Activated naive CD4-positive, alpha-beta T cell treated with anti-CD3 and anti-CD28 coated beads, Interleukin-2, amount 50 U/mL, for 72 hours (primary cell): ENCODE measurements around the gene GFOD1. TPM values are rescaled to one million over a fixed set of nuclear protein-coding genes. Genes with fewer than 3 reads are reported as not detected.
"Not testable (repeated sequence)": the region's sequence is repeated elsewhere in the genome, so short reads cannot be mapped to it uniquely, and the experiment has no call there.

ENCODE experiments used
- ATAC-seq, 2 donors: fragments of 150-1000 bp; cut with Tn5 transposase; 2 replicates each; pipeline ENCODE4 v1.10.0; 2021; ENCODE audit warnings: mild to moderate bottlenecking in 2 of 2, moderate library complexity in 2 of 2
- DNase-seq, 2 donors: peaks; one replicate each; pipeline ENCODE4 v3.0.0; 2021 to 2022; ENCODE audit warnings: low spot score in 2 of 2
- H3K27ac Mint-ChIP-seq, 2 donors: one replicate each; pipeline ENCODE4 v1.8.0; 2022; ENCODE audit warnings: mild to moderate bottlenecking in 2 of 2, mixed read lengths in 2 of 2
- H3K36me3 Mint-ChIP-seq, 2 donors: one replicate each; pipeline ENCODE4 v1.8.0; 2022; ENCODE audit warnings: mixed read lengths in 2 of 2
- H3K9me3 Mint-ChIP-seq, 2 donors: one replicate each; pipeline ENCODE4 v1.8.0; 2022; ENCODE audit warnings: mixed read lengths in 2 of 2
- total RNA-seq, 2 donors: library from RNA; stranded (reverse); gene quantifications; one replicate each; pipeline ENCODE4 v1.2.3, GENCODE V29; 2022

The GFOD1 gene
- total RNA-seq, 2 donors from 2014 or later = 6.3 to 11.8 TPM

DNA sequence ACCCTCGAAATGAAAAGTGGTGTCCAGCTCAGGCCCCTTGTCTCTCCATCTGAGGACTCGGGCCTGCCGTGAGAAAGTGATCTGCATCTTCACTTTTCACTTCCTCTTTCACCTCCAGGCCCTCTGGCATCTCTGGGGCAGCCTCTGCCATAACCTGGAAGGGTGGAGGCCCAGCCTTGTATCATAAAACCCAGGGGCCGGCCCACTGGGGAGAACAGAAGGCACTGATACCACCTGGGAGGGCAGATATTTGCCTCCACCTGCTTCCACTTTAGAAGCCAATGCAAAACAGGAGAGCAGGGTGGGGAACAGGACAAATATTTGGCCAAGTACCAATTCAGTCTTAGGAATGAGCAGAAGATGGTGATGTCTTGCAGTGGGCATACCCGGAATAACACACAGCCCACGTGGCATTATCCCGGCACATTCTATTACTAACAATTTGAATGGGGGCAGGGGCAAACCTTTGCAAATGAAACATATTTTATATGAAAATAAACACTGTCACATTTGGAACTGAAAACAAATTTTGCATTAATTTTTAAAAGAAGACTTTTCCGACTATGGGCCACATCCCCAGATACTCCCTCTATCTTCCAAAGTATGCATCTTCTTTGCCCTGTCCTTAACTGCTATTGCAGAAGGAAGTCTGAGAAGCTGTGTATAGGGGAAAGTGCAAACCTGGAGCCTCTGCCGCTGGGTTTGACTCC, 89.9 kb downstream of the GFOD1 start:
- DNase-seq (no peak), ATAC-seq (no peak)
- H3K9me3 Mint-ChIP-seq = no peaks in the 10 kb centered on the region
- H3K27ac Mint-ChIP-seq = no peak overlapping the region
- no peaks in the 10 kb centered on the region for H3K36me3 Mint-ChIP-seq

DNA sequence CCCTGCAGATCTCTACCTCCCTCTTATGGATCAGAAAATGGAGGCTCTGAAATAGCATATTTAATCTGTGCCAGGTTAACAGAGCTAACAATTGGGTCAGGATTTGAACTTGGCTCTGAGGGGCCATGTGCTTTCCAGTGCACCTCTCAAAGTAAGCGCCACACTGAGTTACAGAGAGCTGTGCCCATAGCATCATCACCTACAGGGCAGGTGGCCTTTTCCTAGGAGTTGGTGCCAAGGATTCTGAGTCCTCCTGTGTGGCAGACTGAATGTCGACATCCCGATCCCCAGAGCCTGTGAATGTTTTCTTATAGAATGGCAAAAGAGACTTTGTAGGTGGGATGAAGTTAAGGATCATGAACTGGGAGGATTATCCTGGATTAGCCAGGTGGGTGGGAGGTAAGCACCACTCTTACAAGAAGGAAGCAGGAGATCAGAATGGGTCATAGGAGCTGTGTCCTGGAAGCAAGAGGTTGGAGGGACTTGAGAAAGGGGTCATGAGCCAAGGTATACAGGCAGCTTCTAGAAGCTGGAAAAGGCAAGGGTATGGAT, 91.1 kb downstream of the GFOD1 start:
- no peak for DNase-seq
- H3K36me3 Mint-ChIP-seq = no peaks in the 10 kb centered on the region
- no peaks in the 10 kb centered on the region for H3K9me3 Mint-ChIP-seq
- no peak overlapping the region for H3K27ac Mint-ChIP-seq
- ATAC-seq = no peak

DNA sequence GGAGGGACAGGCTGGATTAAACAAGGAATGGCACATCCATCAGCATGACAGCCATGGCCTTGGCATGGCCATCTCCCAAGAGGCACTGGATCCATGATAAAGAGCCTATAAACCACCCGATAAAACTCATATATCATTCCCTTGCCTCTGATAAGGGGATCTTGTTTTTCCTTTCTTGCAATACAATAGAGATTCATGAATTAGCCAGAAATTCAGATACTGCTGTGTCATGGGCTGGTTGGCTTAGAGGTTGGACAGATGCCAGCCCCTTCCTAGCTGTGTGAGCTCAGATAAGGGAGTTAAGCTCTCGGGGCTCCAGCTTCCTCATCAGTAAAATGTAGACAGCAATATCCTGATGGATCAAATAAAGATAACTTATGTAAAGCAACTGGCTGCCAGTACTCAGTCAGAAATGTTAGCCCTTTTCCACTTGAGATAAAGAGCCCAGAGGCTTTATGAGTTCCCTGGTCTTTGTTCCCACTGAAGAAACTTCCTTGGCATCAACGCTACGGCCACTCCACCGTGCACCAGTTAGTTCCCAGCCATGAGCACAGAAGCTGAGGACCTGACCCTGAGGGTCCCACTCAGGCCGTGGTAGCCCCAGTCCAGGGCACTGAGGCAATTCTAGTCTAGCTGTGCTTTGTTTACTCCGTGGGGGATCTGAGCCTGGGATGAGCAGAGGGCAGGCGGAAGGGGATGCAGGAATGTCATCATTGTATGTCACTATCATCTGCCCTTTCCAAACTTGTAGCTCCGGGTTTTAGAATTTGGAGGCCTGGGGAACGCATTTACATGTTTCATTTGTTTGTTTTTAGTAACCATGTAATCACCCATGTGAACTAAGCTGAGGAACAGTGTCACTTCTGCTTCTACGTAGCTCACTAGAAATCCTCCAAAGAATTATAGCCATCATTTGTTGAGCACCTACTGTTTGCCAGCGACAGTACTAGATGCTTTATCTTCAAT, 91.8 kb downstream of the GFOD1 start:
- H3K9me3 Mint-ChIP-seq = no peaks in the 10 kb centered on the region

DNA sequence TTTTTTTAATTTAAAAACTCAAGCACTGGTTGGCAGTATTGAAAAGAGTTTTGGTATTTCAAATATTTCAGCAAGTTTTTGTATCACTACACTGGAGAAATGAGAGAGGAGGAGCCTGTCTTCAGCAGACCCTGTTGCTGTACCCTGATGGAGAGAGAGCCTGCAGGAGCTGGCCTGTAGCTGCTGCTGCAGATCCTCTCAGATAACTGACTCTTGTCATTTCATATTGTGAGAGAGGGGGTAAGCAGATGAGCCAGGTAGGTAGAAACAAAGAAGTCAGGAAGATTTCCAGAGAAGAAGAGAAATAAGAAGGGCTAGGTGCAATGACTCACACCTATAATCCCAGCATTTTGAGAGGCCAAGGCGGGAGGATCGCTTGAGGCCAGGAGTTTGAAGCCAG, 94.9 kb downstream of the GFOD1 start:
- DNase-seq (no peak), ATAC-seq (no peak)
- Mint-ChIP-seq H3K27ac (no peak overlapping the region), H3K36me3 (peaks cover 0 to 8% of the 10 kb centered on the region in 2 donors), H3K9me3 (peaks cover 0 to 6% of the 10 kb centered on the region in 2 donors)

More for the DNA sequence above, 91.8 kb downstream of the GFOD1 start:
- H3K27ac Mint-ChIP-seq = peak overlapping the region in 1 of 2 donors; percentile 22
- no peak for ATAC-seq
- DNase-seq = no peak
- no peaks in the 10 kb centered on the region for H3K36me3 Mint-ChIP-seq

DNA sequence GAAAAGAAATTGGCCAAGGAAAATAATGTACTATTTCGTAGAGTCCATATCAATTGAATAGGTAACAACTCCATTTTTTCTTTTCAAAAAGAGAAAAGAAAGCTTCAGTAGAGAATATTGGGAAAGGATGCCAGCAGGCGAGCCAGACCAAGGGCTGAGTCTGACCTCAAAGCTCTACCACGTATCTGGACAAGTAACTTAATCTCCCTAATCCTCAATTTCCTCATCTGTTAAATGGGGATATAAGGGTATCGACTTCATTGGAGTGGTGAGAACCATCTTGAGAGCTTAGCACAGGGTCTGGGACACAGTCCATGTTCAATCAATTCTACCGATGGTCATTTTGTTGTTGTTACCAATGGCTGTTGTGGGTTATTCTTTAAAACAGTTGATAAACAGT, 95.9 kb downstream of the GFOD1 start:
- H3K27ac Mint-ChIP-seq = no peak overlapping the region
- peaks cover 0 to 8% of the 10 kb centered on the region in 2 donors for H3K36me3 Mint-ChIP-seq
- DNase-seq (no peak), ATAC-seq (no peak)
- peaks cover 0 to 6% of the 10 kb centered on the region in 2 donors for H3K9me3 Mint-ChIP-seq

DNA sequence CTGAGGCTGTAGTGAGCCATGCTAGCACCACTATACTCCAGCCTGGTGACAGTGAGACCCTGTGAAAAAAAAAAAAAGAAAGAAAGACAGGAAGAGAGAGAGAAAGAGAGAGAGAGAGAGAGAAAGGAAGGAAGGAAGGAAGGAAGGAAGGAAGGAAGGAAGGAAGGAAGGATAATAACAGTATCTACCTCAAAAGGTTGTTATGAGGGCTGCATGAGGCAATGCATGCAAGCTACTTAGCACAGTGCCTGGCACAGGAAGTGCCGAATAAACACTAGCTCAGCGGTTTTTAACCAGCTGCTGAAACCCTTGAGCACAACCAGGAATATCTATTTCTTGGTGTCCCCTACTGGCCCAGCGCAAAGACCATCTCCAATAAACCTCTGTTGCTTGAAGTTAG, 96.7 kb downstream of the GFOD1 start:
- H3K36me3 Mint-ChIP-seq = peaks cover 0 to 8% of the 10 kb centered on the region in 2 donors
- ATAC-seq (no peak), DNase-seq (no peak)
- H3K27ac Mint-ChIP-seq = no peak overlapping the region
- H3K9me3 Mint-ChIP-seq = peaks cover 0 to 6% of the 10 kb centered on the region in 2 donors

DNA sequence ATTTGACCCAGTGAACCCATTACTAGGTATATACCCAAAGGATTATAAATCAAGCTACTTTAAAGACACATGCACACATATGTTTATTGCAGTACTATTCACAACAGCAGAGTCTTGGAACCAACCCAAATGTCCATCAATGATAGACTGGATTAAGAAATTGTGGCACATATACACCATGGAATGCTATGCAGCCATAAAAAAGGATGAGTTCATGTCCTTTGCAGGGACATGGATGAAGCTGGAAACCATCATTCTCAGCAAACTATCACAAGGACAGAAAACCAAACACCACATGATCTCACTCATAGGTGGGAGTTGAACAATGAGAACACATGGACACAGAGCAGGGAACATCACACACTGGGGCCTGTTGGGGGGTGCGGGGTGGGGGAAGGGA, 98.2 kb downstream of the GFOD1 start:
- not testable (repeated sequence) for H3K9me3 Mint-ChIP-seq, DNase-seq, H3K27ac Mint-ChIP-seq, H3K36me3 Mint-ChIP-seq, ATAC-seq

DNA sequence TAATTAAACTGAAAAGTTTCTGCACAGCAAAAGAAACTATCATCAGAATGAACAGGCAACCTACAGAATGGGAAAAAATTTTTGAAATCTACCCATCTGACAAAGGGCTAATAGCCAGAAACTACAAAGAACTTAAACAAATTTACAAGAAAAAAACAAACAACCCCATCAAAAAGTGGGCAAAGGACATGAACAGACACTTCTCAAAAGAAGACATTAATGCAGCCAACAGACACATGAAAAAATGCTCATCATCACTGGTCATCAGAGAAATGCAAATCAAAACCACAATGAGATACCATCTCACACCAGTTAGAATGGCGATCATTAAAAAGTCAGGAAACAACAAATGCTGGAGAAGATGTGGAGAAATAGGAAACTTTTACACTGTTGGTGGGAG, 98.6 kb downstream of the GFOD1 start:
- not testable (repeated sequence) for H3K9me3 Mint-ChIP-seq, ATAC-seq, H3K27ac Mint-ChIP-seq, H3K36me3 Mint-ChIP-seq, DNase-seq

DNA sequence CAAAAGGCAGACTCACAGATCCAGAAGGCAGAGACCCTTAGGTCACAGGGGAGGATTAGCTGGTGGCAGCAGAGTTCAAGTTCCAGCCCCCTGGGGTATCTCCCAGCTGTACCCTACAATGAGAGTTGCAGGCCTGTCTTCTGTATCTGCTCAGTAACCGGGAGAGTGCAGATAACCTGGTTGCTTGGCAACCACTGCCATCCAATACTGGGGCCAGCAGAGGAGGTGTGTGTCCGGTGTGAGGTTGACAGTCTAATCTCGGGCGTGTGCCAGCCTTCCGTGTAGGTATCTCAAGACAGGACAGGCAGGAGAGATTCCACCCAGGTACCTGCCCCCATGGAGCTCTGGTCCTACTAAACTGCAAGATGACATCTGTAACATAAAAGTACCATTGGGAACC, 102.4 kb downstream of the GFOD1 start:
- peaks cover 0 to 5% of the 10 kb centered on the region in 2 donors for H3K9me3 Mint-ChIP-seq
- peaks cover 0 to 16% of the 10 kb centered on the region in 2 donors for H3K36me3 Mint-ChIP-seq

DNA sequence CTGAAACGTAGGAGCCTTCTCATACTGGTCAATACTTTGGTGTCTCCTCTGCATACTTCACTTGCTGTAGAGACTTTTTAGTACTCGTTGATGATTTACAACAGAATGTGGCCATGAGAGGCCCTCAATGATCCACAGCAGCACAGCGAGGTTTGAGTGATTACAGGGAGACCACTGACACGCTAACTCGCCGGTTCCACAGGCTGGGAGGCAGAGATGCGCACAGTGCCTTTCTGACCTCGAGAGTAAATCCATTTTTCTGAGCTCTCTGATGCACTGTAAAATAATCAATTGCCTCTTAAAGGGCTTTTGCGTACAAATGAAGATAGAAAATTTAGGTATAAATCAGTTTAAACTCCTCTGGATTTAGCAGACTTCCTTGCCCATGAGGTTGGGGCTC, 102.9 kb downstream of the GFOD1 start:
- peaks cover 0 to 16% of the 10 kb centered on the region in 2 donors for H3K36me3 Mint-ChIP-seq
- DNase-seq (no peak), ATAC-seq (no peak)
- H3K27ac Mint-ChIP-seq = no peak overlapping the region
- peaks cover 0 to under 1% of the 10 kb centered on the region in 2 donors for H3K9me3 Mint-ChIP-seq

More for the DNA sequence above, 102.4 kb downstream of the GFOD1 start:
- H3K27ac Mint-ChIP-seq = no peak overlapping the region
- no peak for ATAC-seq
- no peak for DNase-seq

DNA sequence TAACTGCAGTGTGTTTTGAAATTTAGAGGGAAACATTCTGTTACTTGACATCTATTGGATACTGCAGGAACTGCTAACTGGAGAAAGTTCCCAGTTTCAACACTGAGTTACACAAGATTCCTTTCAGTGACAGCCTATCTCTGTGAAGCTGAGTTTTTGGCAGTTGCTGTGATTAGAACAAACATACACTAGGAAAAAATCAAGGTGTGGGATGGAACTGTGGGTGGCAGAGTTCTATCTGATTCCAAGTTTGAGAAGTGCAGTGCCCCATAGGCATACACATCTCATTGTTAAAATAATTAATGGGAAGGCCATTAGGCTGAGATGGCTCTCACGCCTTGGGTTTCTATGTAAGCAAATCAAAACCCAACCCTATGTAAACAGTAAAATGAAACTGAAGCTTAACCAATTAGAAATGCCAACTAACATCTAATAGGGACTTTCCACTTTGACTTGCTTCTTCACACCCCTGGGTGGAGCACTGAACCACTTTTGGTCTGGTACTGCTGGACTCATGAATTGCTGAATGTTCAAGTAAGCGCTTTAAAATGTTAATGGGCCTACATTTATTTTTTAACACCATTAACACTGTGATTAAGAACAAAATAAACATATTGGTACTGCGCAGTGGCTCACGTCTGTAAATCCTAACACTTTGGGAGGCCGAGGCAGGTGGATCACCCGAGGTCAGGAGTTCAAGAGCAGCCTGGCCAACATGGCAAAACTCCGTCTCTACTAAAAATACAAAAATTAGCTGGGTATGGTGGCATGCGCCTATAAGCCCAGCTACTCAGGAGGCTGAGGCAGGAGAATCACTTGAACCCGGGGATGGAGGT, 103.9 kb downstream of the GFOD1 start:
- DNase-seq (no peak), ATAC-seq (peak; percentile 44 to 46)
- Mint-ChIP-seq H3K9me3 (no peaks in the 10 kb centered on the region), H3K36me3 (peaks cover 0 to 13% of the 10 kb centered on the region in 2 donors), H3K27ac (no peak overlapping the region)

DNA sequence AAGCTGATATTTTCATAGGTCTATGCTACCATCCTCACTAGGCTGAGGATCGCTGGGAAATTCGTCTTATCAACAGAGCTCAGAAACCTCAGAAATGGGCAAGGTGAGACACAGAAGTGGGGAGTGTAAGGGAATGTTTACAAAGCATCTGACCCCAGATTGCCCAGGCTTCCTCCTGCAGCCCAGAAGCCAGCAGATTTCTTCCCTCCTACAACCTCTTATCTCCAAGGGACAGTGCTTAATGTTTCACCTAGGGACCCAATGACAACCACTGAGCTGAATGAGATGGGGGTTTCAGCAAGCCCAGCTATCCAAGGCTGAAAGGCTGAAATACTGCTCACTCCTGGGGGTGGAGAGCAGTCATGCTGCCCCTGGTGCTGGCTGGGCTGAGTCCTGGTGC, 106.6 kb downstream of the GFOD1 start:
- peaks cover 0 to 8% of the 10 kb centered on the region in 2 donors for H3K36me3 Mint-ChIP-seq
- no peak for ATAC-seq
- no peak overlapping the region for H3K27ac Mint-ChIP-seq
- no peak for DNase-seq
- no peaks in the 10 kb centered on the region for H3K9me3 Mint-ChIP-seq

DNA sequence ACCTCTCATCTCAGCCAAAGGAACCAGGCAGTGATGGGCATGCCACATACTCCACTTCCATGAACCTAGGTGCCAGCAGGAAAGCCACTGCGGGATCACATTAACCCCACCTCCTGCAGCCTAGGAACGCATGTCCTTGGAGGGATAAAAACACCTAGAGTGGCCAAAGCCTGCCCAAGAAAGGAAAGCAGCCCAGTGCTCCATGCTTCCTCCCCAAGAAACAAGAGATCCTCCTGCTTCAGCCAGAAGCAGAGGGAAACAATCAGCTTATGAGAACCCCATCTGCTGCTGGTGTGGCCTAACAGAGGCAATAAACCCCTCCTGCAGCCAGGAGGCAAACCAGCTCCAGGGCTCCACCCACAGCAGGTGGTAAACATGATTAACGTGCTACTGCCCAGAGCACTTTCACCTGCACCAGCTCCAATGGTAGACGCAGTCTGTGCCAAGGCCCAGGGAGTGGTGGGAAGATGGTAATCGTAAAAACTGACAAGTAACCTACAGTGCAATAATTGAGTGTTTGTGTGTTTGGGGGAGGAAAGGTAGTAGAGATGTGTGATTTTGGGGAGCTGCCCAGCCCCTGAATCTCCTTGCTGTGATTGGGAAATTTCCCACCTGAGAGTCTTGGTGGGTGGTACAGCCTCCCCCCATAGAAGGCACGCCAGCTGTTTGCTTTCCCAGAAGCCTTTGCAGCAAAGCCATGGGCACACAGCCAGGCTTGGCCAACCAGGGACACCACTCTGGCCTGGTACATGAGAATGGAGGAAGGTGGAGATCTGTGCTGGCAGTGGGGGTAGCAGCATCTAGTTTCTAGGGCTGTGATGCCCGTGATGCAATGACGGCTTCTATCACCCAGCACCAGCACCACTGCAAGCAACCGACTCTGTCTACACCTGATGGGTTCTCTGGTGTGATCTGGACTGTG, 108.5 kb downstream of the GFOD1 start:
- no peaks in the 10 kb centered on the region for H3K9me3 Mint-ChIP-seq
- no peak overlapping the region for H3K27ac Mint-ChIP-seq
- no peak for DNase-seq
- no peak for ATAC-seq
- peaks cover 0 to 8% of the 10 kb centered on the region in 2 donors for H3K36me3 Mint-ChIP-seq

DNA sequence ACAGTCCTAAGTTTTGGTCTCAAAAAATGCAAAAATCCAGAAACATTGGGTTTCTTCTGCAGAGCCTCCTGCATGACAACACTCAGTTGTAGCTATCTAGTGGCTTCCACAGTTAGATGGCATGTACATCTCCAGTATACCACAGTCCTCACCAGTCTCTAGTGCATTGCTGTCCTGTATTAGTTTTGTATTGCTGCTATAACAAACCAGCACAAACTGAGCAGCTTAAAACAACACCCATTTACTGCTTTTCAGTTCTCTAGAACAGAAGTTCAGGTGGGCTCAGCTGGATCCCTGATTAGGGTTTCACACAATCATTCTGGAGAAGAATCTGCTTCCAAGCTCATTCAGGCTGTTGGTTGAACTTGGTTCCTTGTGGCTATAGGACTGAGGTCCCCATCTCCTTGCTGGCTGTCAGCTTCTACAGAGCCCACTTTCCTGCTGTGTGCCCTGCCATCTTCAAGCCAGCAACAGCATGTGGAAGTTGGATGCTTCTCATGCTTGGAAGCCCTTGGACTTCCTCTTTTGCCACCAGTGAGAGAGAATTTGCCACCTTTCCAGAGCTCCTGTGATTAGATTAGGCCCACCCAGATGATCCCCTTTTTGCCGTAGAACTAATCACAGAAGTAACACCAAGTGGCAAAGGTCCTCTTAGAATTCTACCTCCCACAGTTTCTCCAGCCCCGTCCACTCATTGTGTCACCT, 110.2 kb downstream of the GFOD1 start:
- ATAC-seq (no peak), DNase-seq (no peak)
- H3K27ac Mint-ChIP-seq = no peak overlapping the region
- H3K36me3 Mint-ChIP-seq = no peaks in the 10 kb centered on the region
- H3K9me3 Mint-ChIP-seq = no peaks in the 10 kb centered on the region

DNA sequence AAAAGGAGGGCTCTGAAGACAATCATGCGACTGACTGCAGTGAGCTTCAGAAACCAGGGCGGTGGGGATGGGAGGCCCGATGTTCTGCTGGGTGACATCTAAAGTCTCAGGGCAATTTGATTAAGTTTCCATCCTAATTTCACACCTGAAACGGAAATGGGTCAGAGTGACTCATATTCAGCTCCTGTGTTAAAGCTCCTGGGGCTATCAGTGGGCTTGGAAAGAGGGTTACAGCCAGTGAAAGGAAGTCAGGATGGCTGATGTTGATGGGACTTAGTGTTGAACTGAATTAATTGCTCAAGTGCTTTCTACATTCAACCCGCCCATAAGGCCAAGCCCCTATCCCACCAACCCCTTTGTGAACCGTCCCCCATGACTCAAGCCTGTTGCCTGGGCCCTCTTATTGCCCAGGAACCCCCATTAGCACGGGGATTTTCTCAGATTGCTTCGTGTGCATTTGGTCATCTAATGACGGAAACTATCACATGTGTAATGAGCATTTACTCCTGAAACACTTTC, 112.0 kb downstream of the GFOD1 start:
- H3K27ac Mint-ChIP-seq = peak overlapping the region; percentile 19
- no peaks in the 10 kb centered on the region for H3K9me3 Mint-ChIP-seq
- peak; percentile 91 to 97 for ATAC-seq
- DNase-seq = peak in 1 of 2 donors; percentile 44
- H3K36me3 Mint-ChIP-seq = no peaks in the 10 kb centered on the region
